ENCODE results near the gene SIVA1.

The SIVA1 gene

GRCh38 chr14:104708606-104709268, 44.2 kb upstream of the SIVA1 start:
- TF ChIP-seq CTCF (IDR thresholded peaks at IDR 0.05; ENCODE audit: insufficient read depth, low read depth, low read length, missing control alignments) = peak; percentile 91
- no peak overlapping the region for H3K4me3 ChIP-seq (ENCODE audit: low read length)
- DNase-seq (ENCODE audit: low read depth) = peak; percentile 60

- no peak overlapping the region for H3K4me3 ChIP-seq (ENCODE audit: low read length)
- DNase-seq (ENCODE audit: low read depth) = no peak
- no peak for TF ChIP-seq CTCF (IDR thresholded peaks at IDR 0.05; ENCODE audit: insufficient read depth, low read depth, low read length, missing control alignments)
These were observed 43.4 kb upstream of the SIVA1 start for GRCh38 chr14:104709387-104710039.

- TF ChIP-seq CTCF (IDR thresholded peaks at IDR 0.05; ENCODE audit: insufficient read depth, low read depth, low read length, missing control alignments) = no peak
- no peak overlapping the region for H3K4me3 ChIP-seq (ENCODE audit: low read length)
- DNase-seq (ENCODE audit: low read depth) = no peak
These were observed 42.7 kb upstream of the SIVA1 start for GRCh38 chr14:104710071-104710735.

- no peak overlapping the region for H3K4me3 ChIP-seq (ENCODE audit: low read length)
- no peak for TF ChIP-seq CTCF (IDR thresholded peaks at IDR 0.05; ENCODE audit: insufficient read depth, low read depth, low read length, missing control alignments)
- DNase-seq (ENCODE audit: low read depth) = no peak
These were observed 39.8 kb upstream of the SIVA1 start for GRCh38 chr14:104712881-104713734.

- no peak for TF ChIP-seq CTCF (IDR thresholded peaks at IDR 0.05; ENCODE audit: insufficient read depth, low read depth, low read length, missing control alignments)
- DNase-seq (ENCODE audit: low read depth) = no peak
- no peak overlapping the region for H3K4me3 ChIP-seq (ENCODE audit: low read length)
These were observed 38.9 kb upstream of the SIVA1 start for GRCh38 chr14:104714066-104714465.

GRCh38 chr14:104714681-104715080, 38.3 kb upstream of the SIVA1 start:
- no peak for TF ChIP-seq CTCF (IDR thresholded peaks at IDR 0.05; ENCODE audit: insufficient read depth, low read depth, low read length, missing control alignments)
- H3K4me3 ChIP-seq (ENCODE audit: low read length) = no peak overlapping the region
- DNase-seq (ENCODE audit: low read depth) = no peak

Measured in epithelial cell of esophagus (primary cell).